ENCODE data around the gene SEZ6L2. TPM values are rescaled to one million over a fixed set of nuclear protein-coding genes. Genes with fewer than 3 reads are reported as not detected.
A peak's percentile ranks its signal among the peaks of the same experiment; 100 is the strongest.

SEZ6L2 gene
- total RNA-seq, 4 donors from 2014 or later: 0.33 to 1.5 (median 0.79) TPM

DNA sequence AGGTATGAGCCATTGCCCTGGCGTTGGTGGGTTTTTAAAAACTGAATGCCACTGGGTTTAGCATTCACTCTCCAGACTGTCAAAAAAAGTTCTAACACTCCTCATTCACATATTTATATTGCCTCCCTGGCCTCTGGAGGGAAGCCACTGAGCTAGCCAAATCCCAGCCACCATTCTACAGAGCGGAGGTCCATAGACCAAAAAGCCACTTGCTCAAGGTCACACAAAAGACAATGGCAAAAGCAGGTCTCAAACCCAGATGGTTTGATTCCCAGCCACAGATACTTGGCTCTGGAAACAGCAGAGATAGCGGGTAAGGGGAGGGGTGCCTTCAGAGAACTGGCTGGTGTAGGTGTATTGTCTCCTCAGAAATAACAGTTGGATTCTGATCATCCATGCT, 18.3 kb downstream of the SEZ6L2 start:
- intact Hi-C loops (cut with DNase I): no loop called here
- no peaks in the 10 kb centered on the region for H3K36me3 ChIP-seq
- H3K27ac ChIP-seq: no peak overlapping the region
- TF ChIP-seq, protein P1, sequence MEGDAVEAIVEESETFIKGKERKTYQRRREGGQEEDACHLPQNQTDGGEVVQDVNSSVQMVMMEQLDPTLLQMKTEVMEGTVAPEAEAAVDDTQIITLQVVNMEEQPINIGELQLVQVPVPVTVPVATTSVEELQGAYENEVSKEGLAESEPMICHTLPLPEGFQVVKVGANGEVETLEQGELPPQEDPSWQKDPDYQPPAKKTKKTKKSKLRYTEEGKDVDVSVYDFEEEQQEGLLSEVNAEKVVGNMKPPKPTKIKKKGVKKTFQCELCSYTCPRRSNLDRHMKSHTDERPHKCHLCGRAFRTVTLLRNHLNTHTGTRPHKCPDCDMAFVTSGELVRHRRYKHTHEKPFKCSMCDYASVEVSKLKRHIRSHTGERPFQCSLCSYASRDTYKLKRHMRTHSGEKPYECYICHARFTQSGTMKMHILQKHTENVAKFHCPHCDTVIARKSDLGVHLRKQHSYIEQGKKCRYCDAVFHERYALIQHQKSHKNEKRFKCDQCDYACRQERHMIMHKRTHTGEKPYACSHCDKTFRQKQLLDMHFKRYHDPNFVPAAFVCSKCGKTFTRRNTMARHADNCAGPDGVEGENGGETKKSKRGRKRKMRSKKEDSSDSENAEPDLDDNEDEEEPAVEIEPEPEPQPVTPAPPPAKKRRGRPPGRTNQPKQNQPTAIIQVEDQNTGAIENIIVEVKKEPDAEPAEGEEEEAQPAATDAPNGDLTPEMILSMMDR (IDR thresholded peaks at IDR 0.05): no peak
- no peak for TF ChIP-seq POLR2A (IDR thresholded peaks at IDR 0.05)
- H3K4me3 ChIP-seq (replicated peaks in 1 of 3): no peak overlapping the region
- peaks cover 14% of the 10 kb centered on the region for H3K27me3 ChIP-seq
- H3K9me3 ChIP-seq: no peaks in the 10 kb centered on the region
- WGBS, 2 donors: 80 to 91% methylated on average over 3 of the region's 3 CpGs
- DNase-seq: no peak
- peaks cover 0 to 7% of the 10 kb centered on the region in 2 donors for H3K4me1 ChIP-seq

DNA sequence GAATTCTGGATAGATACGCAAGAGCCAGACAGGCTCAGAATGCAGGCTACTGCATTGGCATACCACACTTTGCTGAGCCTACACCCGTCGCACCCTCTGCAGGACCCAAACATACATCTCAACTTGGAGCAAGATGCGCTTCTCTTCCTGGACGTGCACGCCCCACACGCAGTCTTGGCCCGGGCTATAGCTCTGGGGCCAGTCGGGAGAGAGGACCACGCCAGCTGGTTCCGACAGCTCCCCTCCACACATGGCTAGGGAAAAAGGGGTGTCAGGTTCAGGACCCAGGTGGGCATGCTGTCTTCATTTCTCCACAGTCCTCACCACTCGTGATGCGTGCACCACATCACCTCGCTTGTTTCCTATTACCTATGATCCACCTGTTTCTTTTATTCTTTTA, 21.2 kb downstream of the SEZ6L2 start:
- peaks cover 0 to 7% of the 10 kb centered on the region in 2 donors for H3K4me1 ChIP-seq
- H3K27me3 ChIP-seq: peaks cover 14% of the 10 kb centered on the region
- TF ChIP-seq, protein P1 (IDR thresholded peaks at IDR 0.05): no peak
- TF ChIP-seq POLR2A (IDR thresholded peaks at IDR 0.05): no peak
- WGBS, 2 donors: 89 to 93% methylated on average over 14 of the region's 14 CpGs
- no peak overlapping the region for H3K4me3 ChIP-seq (replicated peaks in 1 of 3)
- no peaks in the 10 kb centered on the region for H3K9me3 ChIP-seq
- DNase-seq: no peak
- H3K36me3 ChIP-seq: no peaks in the 10 kb centered on the region
- intact Hi-C loops (cut with DNase I): no loop called here
- no peak overlapping the region for H3K27ac ChIP-seq

DNA sequence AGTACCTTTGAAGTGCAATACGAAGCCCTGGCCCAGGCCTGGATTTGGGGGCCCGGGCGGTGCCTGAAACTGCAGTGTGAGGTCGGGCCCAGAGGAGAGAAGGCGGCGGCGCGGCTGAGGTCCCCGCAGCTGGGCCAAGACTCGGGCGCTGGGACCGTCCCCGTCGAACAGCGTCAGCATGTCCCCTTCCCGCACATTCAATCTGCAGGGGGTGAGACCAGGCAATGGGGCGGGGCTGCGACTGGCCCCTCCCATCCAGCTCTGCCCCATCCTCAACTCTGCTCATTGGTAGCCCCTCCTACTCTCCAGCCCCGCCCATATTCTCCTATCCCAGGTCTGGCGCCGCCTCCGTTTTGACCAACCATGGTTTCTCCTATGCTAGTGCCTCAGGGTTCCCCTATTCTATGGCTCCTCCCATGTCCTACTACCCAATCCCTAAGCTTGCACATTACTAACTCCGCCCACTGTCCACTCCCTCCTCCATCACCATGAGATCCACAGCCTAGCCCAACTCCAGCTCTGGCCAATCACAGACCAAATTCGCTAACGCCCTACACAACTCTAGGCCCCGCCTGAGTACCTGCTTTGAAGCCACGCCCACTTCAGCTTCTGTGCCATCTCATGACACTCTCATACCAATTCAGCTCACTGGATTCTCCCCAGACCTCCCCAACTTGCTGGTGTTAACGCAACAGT, 21.9 kb downstream of the SEZ6L2 start:
- Histone ChIP-seq H3K36me3 (no peaks in the 10 kb centered on the region), H3K4me1 (peaks cover 0 to 7% of the 10 kb centered on the region in 2 donors), H3K4me3 (replicated peaks in 1 of 3) (no peak overlapping the region), H3K27ac (no peak overlapping the region), H3K9me3 (no peaks in the 10 kb centered on the region), H3K27me3 (peaks cover 14% of the 10 kb centered on the region)
- intact Hi-C loops (cut with DNase I): no loop called here
- 11 to 12% methylated on average over 13 to 19 of the region's 28 CpGs for WGBS, 2 donors
- DNase-seq: peak in 1 of 2 donors; percentile 12
- TF ChIP-seq, protein P1 (IDR thresholded peaks at IDR 0.05): no peak
- TF ChIP-seq POLR2A (IDR thresholded peaks at IDR 0.05): no peak

DNA sequence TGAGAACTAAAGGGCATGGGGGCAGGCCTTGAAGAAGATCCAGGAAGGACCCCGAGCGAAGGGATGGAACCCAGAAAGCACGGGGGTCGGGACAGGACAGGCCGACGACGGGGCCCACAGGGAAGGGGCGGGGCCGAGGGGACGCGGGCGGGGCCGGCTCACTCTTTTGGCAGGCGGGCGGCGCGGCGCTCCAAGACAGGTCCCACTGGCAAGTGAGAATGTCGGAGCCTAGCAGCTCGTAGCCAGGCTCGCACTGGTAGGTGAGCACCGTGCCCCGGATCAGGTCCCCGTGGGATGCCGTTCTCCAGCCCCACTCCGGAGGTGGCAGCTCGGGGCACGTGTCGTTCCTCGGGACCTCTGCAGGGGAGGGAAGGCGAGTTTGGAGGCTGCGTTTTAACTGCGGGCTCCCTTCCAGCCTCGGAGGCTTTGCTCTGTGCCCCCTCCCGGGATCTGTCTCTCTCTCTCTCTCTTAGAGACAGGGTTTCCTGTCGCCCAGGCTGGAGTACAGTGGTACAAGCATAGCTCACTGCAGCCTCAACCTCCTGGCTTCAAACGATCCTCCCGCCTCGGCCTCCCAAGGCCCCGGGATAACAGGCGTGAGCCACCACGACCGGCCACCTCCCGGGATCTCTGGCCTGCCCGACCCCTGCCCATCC, 22.6 kb downstream of the SEZ6L2 start:
- Histone ChIP-seq H3K27ac (no peak overlapping the region), H3K9me3 (no peaks in the 10 kb centered on the region), H3K4me1 (peaks cover 0 to 7% of the 10 kb centered on the region in 2 donors), H3K4me3 (replicated peaks in 1 of 3) (no peak overlapping the region), H3K36me3 (no peaks in the 10 kb centered on the region), H3K27me3 (peaks cover 14% of the 10 kb centered on the region)
- intact Hi-C loops (cut with DNase I): no loop called here
- DNase-seq: no peak
- TF ChIP-seq, protein P1 (IDR thresholded peaks at IDR 0.05): no peak
- no peak for TF ChIP-seq POLR2A (IDR thresholded peaks at IDR 0.05)
- WGBS, 2 donors: 3 to 7% methylated on average over 22 to 29 of the region's 45 CpGs

DNA sequence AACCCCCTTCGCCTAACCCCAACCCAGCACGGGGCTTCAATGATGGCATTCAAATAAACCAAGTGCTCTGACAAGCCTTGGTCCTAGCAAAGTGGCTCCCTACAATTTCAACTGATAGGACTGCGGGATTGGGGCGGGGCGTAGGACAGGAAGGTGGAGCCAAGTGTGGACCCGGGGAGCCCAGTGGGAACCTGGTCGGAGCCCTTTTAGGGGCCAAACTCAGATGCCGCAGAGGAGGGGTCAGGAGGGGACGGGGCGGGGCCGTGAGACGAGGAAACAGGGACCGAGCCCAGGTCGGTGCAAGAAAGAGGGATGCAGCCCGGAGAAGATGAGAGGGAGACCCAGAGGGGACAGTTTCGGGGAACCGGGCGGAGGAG, 23.1 kb downstream of the SEZ6L2 start:
- 14 to 17% methylated on average over 18 of the region's 18 CpGs for WGBS, 2 donors
- TF ChIP-seq POLR2A (IDR thresholded peaks at IDR 0.05): no peak
- TF ChIP-seq, protein P1 (IDR thresholded peaks at IDR 0.05): no peak
- DNase-seq: no peak
- H3K9me3 ChIP-seq: no peaks in the 10 kb centered on the region
- peaks cover 14% of the 10 kb centered on the region for H3K27me3 ChIP-seq
- intact Hi-C loops (cut with DNase I): no loop called here
- no peaks in the 10 kb centered on the region for H3K36me3 ChIP-seq
- H3K4me1 ChIP-seq: peaks cover 0 to 7% of the 10 kb centered on the region in 2 donors
- no peak overlapping the region for H3K27ac ChIP-seq
- no peak overlapping the region for H3K4me3 ChIP-seq (replicated peaks in 1 of 3)

Measured in thyroid gland (tissue), 4 donors.